Fibroblast of lung (primary cell): Measurements from ENCODE around the gene PKD1. TPM values are rescaled to one million over a fixed set of nuclear protein-coding genes. Genes with fewer than 3 reads are reported as not detected.

Source experiments
- DNase-seq, 2 donors: peaks; one replicate each; pipeline versions ENCODE4 v3.0.0 to v3.0.0-alpha.2; 2010; ENCODE audit warnings: low read depth in 2 of 2
- H2AFZ ChIP-seq: 2 replicates; pipeline ENCODE4 v1.5.1; 2012; ENCODE audit warnings: low read length, control low read depth, inconsistent platforms
- H3K27ac ChIP-seq: 2 replicates; pipeline ENCODE4 v1.5.1; 2011; ENCODE audit warnings: low read length, control low read depth; ENCODE audit not compliant: insufficient read depth
- H3K27me3 ChIP-seq: 2 replicates; pipeline ENCODE4 v1.5.1; 2011; ENCODE audit warnings: mild to moderate bottlenecking, low read length; ENCODE audit not compliant: control insufficient read depth, insufficient read depth
- H3K36me3 ChIP-seq: 2 replicates; pipeline ENCODE4 v1.5.1; 2011; ENCODE audit warnings: low read length; ENCODE audit not compliant: control insufficient read depth, insufficient read depth
- H3K4me1 ChIP-seq: 2 replicates; pipeline ENCODE4 v1.5.1; 2011; ENCODE audit warnings: low read length; ENCODE audit not compliant: control insufficient read depth, insufficient read depth; ENCODE audit errors: extremely low read depth
- H3K4me2 ChIP-seq: 2 replicates; pipeline ENCODE4 v1.5.1; 2011; ENCODE audit warnings: low read length, control low read depth; ENCODE audit not compliant: insufficient read depth; ENCODE audit errors: extremely low read depth
- H3K4me3 ChIP-seq, 4 experiments: fragments of 200-600 bp in 1 of 4; sonication (generic) in 1 of 4; replicated peaks in 1 of 4; 2 replicates each; pipeline ENCODE4 v1.5.1; 2011 to 2016; ENCODE audit warnings: low read length in 4 of 4, low read depth in 3 of 4, mild to moderate bottlenecking in 3 of 4, control low read depth in 2 of 4, inconsistent platforms in 1 of 4, mixed read lengths in 1 of 4; ENCODE audit not compliant: insufficient read depth in 1 of 4; ENCODE audit errors: control extremely low read depth in 1 of 4
- H3K79me2 ChIP-seq: 2 replicates; pipeline ENCODE4 v1.5.1; 2012; ENCODE audit warnings: mild to moderate bottlenecking, low read length, inconsistent platforms; ENCODE audit not compliant: control insufficient read depth, insufficient read depth
- H3K9ac ChIP-seq: 2 replicates; pipeline ENCODE4 v1.5.1; 2011; ENCODE audit warnings: mild to moderate bottlenecking, low read length, control low read depth; ENCODE audit not compliant: insufficient read depth
- H3K9me3 ChIP-seq: 2 replicates; pipeline ENCODE4 v1.5.1; 2012; ENCODE audit warnings: low read depth, low read length; ENCODE audit not compliant: control insufficient read depth, insufficient read depth
- H4K20me1 ChIP-seq: 2 replicates; pipeline ENCODE4 v1.5.1; 2011; ENCODE audit warnings: low read length; ENCODE audit not compliant: control insufficient read depth, insufficient read depth; ENCODE audit errors: extremely low read depth
- EZH2 ChIP-seq: IDR thresholded peaks from 2 replicates; pipeline ENCODE4 v1.5.1; 2012; ENCODE audit warnings: low read length, control low read depth, mild to moderate bottlenecking; ENCODE audit errors: missing control alignments
- polyA plus RNA-seq, 2 donors: library from polyadenylated mRNA; depleted of rRNA in 1 of 2; stranded (reverse) in 1 of 2; unstranded in 1 of 2; fragments of >200 nt; gene quantifications; 2 replicates each; pipeline ENCODE4 v1.2.1, GENCODE V29; 2011 to 2012; ENCODE audit warnings: missing spikeins in 1 of 2
- total RNA-seq: library from RNA; depleted of rRNA; stranded (reverse); fragments of >200 nt; gene quantifications from 2 replicates; pipeline ENCODE4 v1.2.1, GENCODE V29; 2014
- TF ChIP-seq, protein P1 (sequence below), 2 donors: IDR thresholded peaks in 1 of 2; conservative IDR thresholded peaks in 1 of 2; 1 replicate in 1 of 2; 2 replicates in 1 of 2; pipeline ENCODE4 v1.5.1; 2011 to 2012; ENCODE audit warnings: low read length in 2 of 2, control low read depth in 1 of 2, inconsistent platforms in 1 of 2, low read depth in 1 of 2, mild to moderate bottlenecking in 1 of 2

The PKD1 gene
- total and polyA plus RNA-seq, 2 donors (not counting 1 experiment from before 2014, with no cell fraction given) = 16.3 to 199 TPM

DNA sequence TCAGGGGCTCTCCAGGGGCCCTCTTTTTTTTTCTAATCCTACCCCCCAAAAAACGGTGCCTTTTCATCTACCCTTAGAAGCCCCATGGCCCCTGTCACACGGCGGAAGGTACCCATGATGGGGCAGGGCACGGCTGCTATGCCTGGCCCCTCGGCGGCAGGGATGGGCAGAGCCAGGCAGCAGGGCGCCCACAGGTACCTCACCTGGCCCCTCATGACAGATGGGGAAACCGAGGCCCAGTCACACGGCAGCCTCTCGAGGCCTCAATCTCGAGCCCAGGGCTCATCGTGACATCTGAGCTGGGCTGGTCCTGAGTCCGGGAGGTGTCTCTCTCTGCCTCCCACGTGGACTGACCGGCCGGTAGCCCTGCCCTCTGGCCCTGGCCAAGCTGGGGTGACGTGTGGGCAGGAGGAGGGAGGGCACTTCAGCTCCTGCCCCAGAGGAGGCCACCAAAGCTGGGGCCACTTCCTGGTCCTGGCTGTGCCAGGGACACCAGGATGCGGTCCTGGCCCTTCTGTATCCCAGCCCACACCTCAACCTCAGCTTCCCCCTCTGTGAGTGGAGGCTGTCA, 31.5 kb upstream of the PKD1 start:
- Histone ChIP-seq H3K79me2 (peaks cover 31% of the 10 kb centered on the region), H3K9me3 (no peaks in the 10 kb centered on the region), H3K4me2 (no peak overlapping the region), H3K27me3 (no peaks in the 10 kb centered on the region), H2AFZ (no peak overlapping the region), H4K20me1 (no peaks in the 10 kb centered on the region), H3K9ac (no peak overlapping the region), H3K27ac (no peak overlapping the region), H3K4me1 (no peaks in the 10 kb centered on the region), H3K36me3 (peaks cover 26% of the 10 kb centered on the region), H3K4me3 (no peak overlapping the region)
- TF ChIP-seq, protein P1, sequence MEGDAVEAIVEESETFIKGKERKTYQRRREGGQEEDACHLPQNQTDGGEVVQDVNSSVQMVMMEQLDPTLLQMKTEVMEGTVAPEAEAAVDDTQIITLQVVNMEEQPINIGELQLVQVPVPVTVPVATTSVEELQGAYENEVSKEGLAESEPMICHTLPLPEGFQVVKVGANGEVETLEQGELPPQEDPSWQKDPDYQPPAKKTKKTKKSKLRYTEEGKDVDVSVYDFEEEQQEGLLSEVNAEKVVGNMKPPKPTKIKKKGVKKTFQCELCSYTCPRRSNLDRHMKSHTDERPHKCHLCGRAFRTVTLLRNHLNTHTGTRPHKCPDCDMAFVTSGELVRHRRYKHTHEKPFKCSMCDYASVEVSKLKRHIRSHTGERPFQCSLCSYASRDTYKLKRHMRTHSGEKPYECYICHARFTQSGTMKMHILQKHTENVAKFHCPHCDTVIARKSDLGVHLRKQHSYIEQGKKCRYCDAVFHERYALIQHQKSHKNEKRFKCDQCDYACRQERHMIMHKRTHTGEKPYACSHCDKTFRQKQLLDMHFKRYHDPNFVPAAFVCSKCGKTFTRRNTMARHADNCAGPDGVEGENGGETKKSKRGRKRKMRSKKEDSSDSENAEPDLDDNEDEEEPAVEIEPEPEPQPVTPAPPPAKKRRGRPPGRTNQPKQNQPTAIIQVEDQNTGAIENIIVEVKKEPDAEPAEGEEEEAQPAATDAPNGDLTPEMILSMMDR (conservative IDR thresholded peaks at IDR 0.05 in 1 of 2, IDR thresholded peaks at IDR 0.05 in 1 of 2; ENCODE audit: low read depth in 1 of 2, low read length in 2 of 2) = no peak
- no peak for TF ChIP-seq EZH2
- no peak for DNase-seq

DNA sequence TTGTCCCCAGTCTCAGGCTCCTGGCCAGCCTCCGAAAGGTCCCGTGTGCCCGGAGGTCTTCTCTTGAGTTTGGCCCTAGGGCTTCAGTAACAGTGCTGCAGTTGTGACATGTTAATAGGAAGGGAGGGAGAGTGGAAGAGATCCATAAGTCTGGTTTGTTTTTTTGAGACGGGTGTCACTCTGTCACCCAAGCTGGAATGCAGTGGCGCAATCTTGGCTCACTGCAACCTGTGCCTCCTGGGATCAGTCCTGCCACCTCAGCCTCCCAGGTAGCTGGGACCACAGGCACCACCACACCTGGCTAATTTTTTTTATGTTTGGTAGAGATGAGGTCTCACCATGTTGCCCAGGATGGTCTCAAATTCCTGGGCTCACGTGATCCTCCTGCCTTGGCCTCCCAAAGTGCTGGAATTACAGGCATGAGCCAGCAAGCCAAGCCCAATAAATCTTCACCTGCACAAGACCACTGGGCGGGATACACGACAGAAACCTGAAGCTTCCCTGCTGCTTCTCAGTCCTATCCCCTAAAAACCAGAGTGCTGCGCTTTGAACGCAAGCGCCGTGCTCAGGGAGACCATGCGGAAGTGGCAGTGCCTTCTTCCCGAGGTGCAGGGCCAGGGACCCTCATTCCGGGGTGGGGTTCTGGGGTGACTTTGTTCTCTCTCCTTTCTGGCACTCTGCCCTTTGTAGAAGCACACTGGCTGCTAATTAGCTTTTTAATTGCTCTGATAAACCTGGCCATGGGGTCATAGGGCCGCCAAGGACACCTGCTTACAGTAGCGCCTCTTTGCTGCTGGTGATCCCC, 30.8 kb upstream of the PKD1 start:
- Histone ChIP-seq H3K36me3 (peaks cover 23% of the 10 kb centered on the region), H3K9ac (no peak overlapping the region), H3K4me1 (peaks cover 2% of the 10 kb centered on the region), H4K20me1 (no peaks in the 10 kb centered on the region), H3K27me3 (no peaks in the 10 kb centered on the region), H3K79me2 (peaks cover 37% of the 10 kb centered on the region), H3K4me2 (no peak overlapping the region), H3K9me3 (no peaks in the 10 kb centered on the region), H2AFZ (no peak overlapping the region), H3K27ac (no peak overlapping the region), H3K4me3 (no peak overlapping the region)
- TF ChIP-seq, protein P1 (conservative IDR thresholded peaks at IDR 0.05 in 1 of 2, IDR thresholded peaks at IDR 0.05 in 1 of 2; ENCODE audit: low read depth in 1 of 2, low read length in 2 of 2) = no peak
- no peak for DNase-seq

DNA sequence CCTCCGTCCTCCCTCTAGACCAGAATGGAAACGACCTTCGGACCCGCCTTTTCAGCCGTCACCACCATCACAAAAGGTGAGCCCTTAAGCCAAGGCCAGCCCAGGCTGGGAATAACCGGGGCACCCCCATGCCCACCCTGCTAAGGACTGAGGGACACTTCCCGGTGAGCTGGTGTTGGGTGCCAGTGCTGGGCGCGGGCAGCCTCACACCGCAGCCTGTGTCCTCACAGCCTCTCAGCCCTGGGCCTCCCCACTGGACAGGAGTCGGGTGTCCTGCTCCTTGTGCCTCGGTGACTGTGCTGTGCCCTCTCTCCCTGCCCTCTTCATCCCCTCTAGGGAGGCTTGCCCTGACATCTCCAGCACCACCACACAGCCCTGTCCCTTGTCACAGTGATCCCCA, 30.2 kb upstream of the PKD1 start:
- Histone ChIP-seq H4K20me1 (no peaks in the 10 kb centered on the region), H3K4me2 (no peak overlapping the region), H3K4me1 (peaks cover 4% of the 10 kb centered on the region), H3K9ac (no peak overlapping the region), H3K27me3 (no peaks in the 10 kb centered on the region), H3K36me3 (peaks cover 23% of the 10 kb centered on the region), H3K9me3 (no peaks in the 10 kb centered on the region), H3K79me2 (peaks cover 41% of the 10 kb centered on the region), H3K4me3 (no peak overlapping the region), H2AFZ (no peak overlapping the region), H3K27ac (no peak overlapping the region)
- DNase-seq = no peak
- no peak for TF ChIP-seq EZH2
- TF ChIP-seq, protein P1 (conservative IDR thresholded peaks at IDR 0.05 in 1 of 2, IDR thresholded peaks at IDR 0.05 in 1 of 2; ENCODE audit: low read depth in 1 of 2, low read length in 2 of 2) = no peak
